Panc1 (cell line): Measurements from ENCODE around the gene SMAD3. TPM values are rescaled to one million over a fixed set of nuclear protein-coding genes. Genes with fewer than 3 reads are reported as not detected.

Experiments used
- ATAC-seq: fragments of 200-7000 bp; cut with Tn5 transposase; 2 replicates; pipeline ENCODE4 v1.9.1; 2020; ENCODE audit warnings: mild to moderate bottlenecking, moderate library complexity
- BruUV-seq: library from RNA; stranded (reverse); fragments of 400-500 nt; replicated peaks from 2 replicates; lab custom pipeline; 2021; lab: Mats Ljungman, UMichigan
- CTCF ChIA-PET: fragments of 300-600 bp; sonication (Branson Sonifier 250); formaldehyde crosslinking; loops from one replicate; lab custom pipeline; 2022; ENCODE audit warnings: antibody characterized with exemption; lab: Charles Lee
- POLR2A ChIA-PET: fragments of 300-600 bp; sonication (Branson Sonifier 250); formaldehyde crosslinking; loops from one replicate; lab custom pipeline; 2022; ENCODE audit warnings: antibody characterized with exemption; lab: Charles Lee
- DNase-seq: peaks from one replicate; pipeline ENCODE4 v3.0.0-alpha.2; 2010; ENCODE audit warnings: low read depth, low spot score
- H3K27ac ChIP-seq: 2 replicates; pipeline ENCODE4 v1.5.1; 2011; ENCODE audit warnings: mild to moderate bottlenecking, low read length, inconsistent platforms
- H3K27me3 ChIP-seq: fragments of 200-500 bp; sonication (Bioruptor generic); 2 replicates; pipeline ENCODE4 v1.6.0; 2014; ENCODE audit warnings: low read length, inconsistent platforms; ENCODE audit not compliant: control insufficient read depth, insufficient read depth
- H3K36me3 ChIP-seq: fragments of 200-500 bp; sonication (Bioruptor generic); 2 replicates; pipeline ENCODE4 v1.5.1; 2014; ENCODE audit warnings: inconsistent platforms, mild to moderate bottlenecking, low read length, moderate library complexity; ENCODE audit not compliant: control insufficient read depth, insufficient read depth
- H3K4me1 ChIP-seq: 2 replicates; pipeline ENCODE4 v1.5.1; 2011; ENCODE audit warnings: inconsistent platforms, mild to moderate bottlenecking, low read length, moderate library complexity; ENCODE audit not compliant: control insufficient read depth, insufficient read depth
- H3K4me3 ChIP-seq, 2 experiments: 2 replicates each; pipeline ENCODE4 v1.5.1; 2011 to 2012; ENCODE audit warnings: low read depth in 2 of 2, low read length in 2 of 2, mild to moderate bottlenecking in 2 of 2, inconsistent platforms in 1 of 2, moderate library complexity in 1 of 2
- H3K9me3 ChIP-seq: fragments of 200-500 bp; sonication (Bioruptor generic); 2 replicates; pipeline ENCODE4 v1.5.1; 2014; ENCODE audit warnings: low read depth, mild to moderate bottlenecking, inconsistent platforms, low read length, moderate library complexity; ENCODE audit not compliant: control insufficient read depth, insufficient read depth
- CTCF ChIP-seq: fragments of 450-650 bp; IDR thresholded peaks from 2 replicates; pipeline ENCODE4 v1.5.1; 2017; ENCODE audit warnings: mild to moderate bottlenecking
- POLR2AphosphoS5 ChIP-seq: IDR thresholded peaks from 2 replicates; pipeline ENCODE4 v1.6.1; 2012; ENCODE audit warnings: mild to moderate bottlenecking, low read depth, low read length, moderate library complexity
- REST ChIP-seq, 2 experiments: IDR thresholded peaks; 2 replicates each; pipeline ENCODE4 v1.6.1; 2011 to 2012; ENCODE audit warnings: low read depth in 2 of 2, control low read depth in 1 of 2, low read length in 1 of 2, mild to moderate bottlenecking in 1 of 2, moderate library complexity in 1 of 2; ENCODE audit not compliant: insufficient read depth in 1 of 2
- SIN3A ChIP-seq: IDR thresholded peaks from 2 replicates; pipeline ENCODE4 v1.6.1; 2012; ENCODE audit warnings: low read depth, mild to moderate bottlenecking, low read length, moderate library complexity, borderline replicate concordance; ENCODE audit not compliant: insufficient read depth
- TCF7L2 ChIP-seq: IDR thresholded peaks from 2 replicates; pipeline ENCODE4 v1.6.1; 2011; ENCODE audit warnings: mild to moderate bottlenecking, low read depth, low read length, inconsistent platforms
- in situ Hi-C: cut with HindIII; loops from 2 replicates; pipeline ENCODE4 v1.10.0; 2016; ENCODE audit warnings: low sequenced_read_pairs, low pct_unique_long_range_greater_than_20kb
- intact Hi-C: fragments of 100-400 bp; cut with micrococcal nuclease; formaldehyde crosslinking; loops from one replicate; pipeline ENCODE4 v1.10.0; 2022; ENCODE audit not compliant: unreplicated experiment
- total RNA-seq: library from RNA; stranded (reverse); gene quantifications from one replicate; pipeline ENCODE4 v1.2.1, GENCODE V29; 2021; ENCODE audit not compliant: unreplicated experiment

The SMAD3 gene
- total RNA-seq, 1 experiment from 2014 or later: 394 TPM

- ATAC-seq (no peak), DNase-seq (no peak)
- intact Hi-C loops: loop anchor here (2.0 kb wide), 1 partner anchor 118 kb away; no protein-coding TSS in a partner anchor
- in situ Hi-C loops: no loop called here
- Histone ChIP-seq H3K4me3 (peak overlapping the region; percentile 67 to 93), H3K27ac (peak overlapping the region; percentile 100), H3K4me1 (peaks cover 31% of the 10 kb centered on the region), H3K36me3 (peaks cover 12% of the 10 kb centered on the region), H3K27me3 (no peaks in the 10 kb centered on the region), H3K9me3 (no peaks in the 10 kb centered on the region)
- CTCF ChIA-PET: interaction anchor here (0.6 to 0.8 kb wide), 2 partner anchors 33 to 118 kb away, joined by 3 read pairs; no protein-coding TSS in a partner anchor
- TF ChIP-seq TCF7L2 (no peak), SIN3A (no peak), REST (IDR thresholded peaks at IDR 0.05; ENCODE audit: insufficient read depth in 1 of 2, low read depth in 2 of 2, low read length in 1 of 2) (no peak), POLR2AphosphoS5 (no peak; the same call in 1 of the 2 replicates), CTCF (peak; percentile 2; the same call in 1 of the 2 replicates)
- POLR2A ChIA-PET: interaction anchor here (0.7 to 1.3 kb wide), 4 partner anchors 28 to 189 kb away, joined by 3 to 5 read pairs (median 4); no protein-coding TSS in a partner anchor
- BruUV-seq: TSS peak; percentile 88
Observed at GRCh38 chr15:67064607-67065530, 533 bp upstream of the SMAD3 start.

- no peaks in the 10 kb centered on the region for H3K9me3 ChIP-seq
- BruUV-seq: no TSS peak
- H3K36me3 ChIP-seq: peaks cover 15% of the 10 kb centered on the region
- H3K27me3 ChIP-seq: no peaks in the 10 kb centered on the region
- ChIA-PET CTCF (interaction anchor here (0.8 kb wide), 1 partner anchor 120 kb away, joined by 3 read pairs; no protein-coding TSS in a partner anchor), POLR2A (interaction anchor here (0.5 to 1.3 kb wide), 5 partner anchors 24 to 188 kb away, joined by 3 to 5 read pairs (median 3); no protein-coding TSS in a partner anchor)
- H3K4me1 ChIP-seq: peaks cover 46% of the 10 kb centered on the region
- H3K4me3 ChIP-seq: peak overlapping the region; percentile 93 to 98
- DNase-seq (no peak), ATAC-seq (peak; percentile 7)
- TF ChIP-seq CTCF (no peak; the same call in 1 of the 2 replicates), POLR2AphosphoS5 (peak; percentile 73), SIN3A (peak; percentile 87; the same call in 1 of the 2 replicates)
- in situ Hi-C loops: no loop called here
- peak overlapping the region; percentile 100 for H3K27ac ChIP-seq
- intact Hi-C loops: no loop called here
Observed at GRCh38 chr15:67066041-67066958, 898 bp downstream of the SMAD3 start.
